Stimulated activated CD8-positive, alpha-beta memory T cell treated with anti-CD3 and anti-CD28 coated beads, Interleukin-4, amount 100 ng/mL, for 4 hours (primary cell): ENCODE measurements around the gene ASF1A.
A peak's percentile ranks its signal among the peaks of the same experiment; 100 is the strongest.
"Not testable (repeated sequence)": the region's sequence is repeated elsewhere in the genome, so short reads cannot be mapped to it uniquely, and the experiment has no call there.

ENCODE experiments used
- DNase-seq, 2 donors: peaks; one replicate each; pipeline ENCODE4 v3.0.0-alpha.2; 2020; ENCODE audit warnings: low read depth in 2 of 2, low spot score in 1 of 2

ASF1A gene

DNA sequence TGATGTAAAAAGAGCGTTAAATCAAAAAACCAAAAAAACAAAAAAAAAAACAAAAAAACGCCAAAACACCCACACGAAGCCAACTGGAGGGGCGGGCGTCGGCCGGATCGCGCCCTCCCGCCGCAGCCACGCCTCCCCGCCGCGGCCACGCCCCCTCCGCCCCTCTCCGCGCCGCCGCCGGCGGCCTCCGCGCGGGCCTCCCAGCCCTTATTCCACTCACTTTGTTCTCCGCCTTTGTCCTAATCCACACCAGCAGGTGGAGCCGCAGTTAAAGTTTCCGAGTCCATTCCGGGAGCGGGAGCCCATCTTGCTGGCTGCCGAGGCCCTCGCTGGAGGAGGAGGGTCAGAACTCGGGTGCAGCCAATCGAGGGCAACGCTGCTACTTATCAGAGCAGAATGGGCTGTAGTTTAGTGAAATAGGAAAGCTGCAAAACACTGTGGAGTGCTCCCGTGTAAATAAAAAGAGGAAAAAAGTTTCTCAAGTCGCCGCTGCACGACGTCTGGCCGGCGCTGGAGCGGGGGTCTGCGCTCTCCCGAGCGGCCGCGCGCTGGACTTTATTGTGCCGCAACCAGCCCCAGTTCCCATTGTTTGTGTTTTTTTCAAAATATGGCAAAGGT, at the start of gene ASF1A:
Gene ASF1A, plus strand, starts transcription at position 346 of the 618 bp plus-strand sequence. Its CDS starts 262 bp downstream, at position 608.
- DNase-seq, result peak; percentile 79 to 85

GRCh38 chr6:118844915-118845314, 49.0 kb upstream of the ASF1A start:
- no peak for DNase-seq

GRCh38 chr6:118853408-118853807, 40.5 kb upstream of the ASF1A start:
- DNase-seq, result no peak

DNA sequence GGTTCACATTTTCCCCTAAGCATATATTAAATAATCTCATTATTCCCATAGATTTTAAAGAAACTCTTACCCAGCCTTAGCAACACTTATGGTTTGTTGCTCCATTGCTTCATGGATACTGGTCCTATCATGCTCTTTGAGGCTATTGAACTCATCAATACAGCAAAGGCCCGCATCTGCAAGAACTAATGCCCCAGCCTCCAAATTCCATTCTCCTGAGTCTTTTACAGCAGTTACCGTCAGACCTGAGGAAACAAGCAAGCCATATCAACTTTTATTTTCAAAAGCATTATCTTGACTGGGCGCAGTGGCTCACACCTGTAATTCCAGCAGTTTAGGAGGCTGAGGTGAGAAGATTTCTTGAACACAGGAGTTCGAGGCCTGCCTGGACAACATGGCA, 37.7 kb upstream of the ASF1A start:
- DNase-seq, result no peak

DNA sequence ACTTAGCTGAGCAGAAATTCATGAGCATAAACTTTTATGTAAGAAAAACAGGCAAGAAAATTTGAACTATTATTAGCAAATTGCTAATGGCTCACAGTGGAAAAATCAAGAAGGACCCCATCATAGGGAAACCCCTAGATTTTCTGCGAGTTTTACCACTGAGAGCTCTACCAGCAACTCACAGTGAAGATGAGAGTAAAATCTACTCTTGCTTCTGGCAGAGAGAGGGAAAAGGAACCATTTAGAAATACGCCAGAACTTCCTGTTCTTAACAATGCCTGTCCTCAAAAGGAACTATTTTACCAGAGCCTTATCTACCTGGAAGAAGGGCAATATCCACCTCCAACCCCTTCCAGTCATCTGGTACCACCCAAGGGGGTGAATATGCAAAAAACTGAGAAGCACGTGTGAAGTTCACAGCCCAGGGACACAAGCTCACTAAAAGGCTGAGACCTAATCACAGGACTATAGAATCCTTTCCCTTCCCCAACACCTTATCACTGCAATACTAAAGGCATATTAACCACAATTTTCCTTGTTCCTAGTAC, 34.4 kb upstream of the ASF1A start:
- DNase-seq, result no peak

GRCh38 chr6:118860363-118860762, 33.6 kb upstream of the ASF1A start:
- DNase-seq, result no peak

DNA sequence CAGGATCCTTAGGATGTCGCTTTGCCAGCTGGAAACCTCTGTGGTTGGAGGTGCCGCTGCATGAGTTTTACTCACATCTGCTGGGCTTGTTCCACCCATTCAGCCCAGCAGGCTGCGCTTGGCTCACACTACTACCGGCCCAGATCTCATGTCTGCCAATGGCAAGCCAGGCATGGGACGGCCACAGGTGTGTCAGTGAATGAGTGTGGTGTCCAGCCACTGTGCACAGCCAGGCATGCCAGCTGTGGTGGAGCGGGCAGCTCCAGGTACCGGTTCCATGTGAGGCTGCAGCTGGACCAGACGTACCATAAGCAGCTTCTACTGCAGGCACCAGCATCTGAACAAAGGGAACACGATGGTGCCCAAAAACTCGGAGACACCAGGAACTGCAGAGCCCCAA, 33.1 kb upstream of the ASF1A start:
- DNase-seq, result no peak

DNA sequence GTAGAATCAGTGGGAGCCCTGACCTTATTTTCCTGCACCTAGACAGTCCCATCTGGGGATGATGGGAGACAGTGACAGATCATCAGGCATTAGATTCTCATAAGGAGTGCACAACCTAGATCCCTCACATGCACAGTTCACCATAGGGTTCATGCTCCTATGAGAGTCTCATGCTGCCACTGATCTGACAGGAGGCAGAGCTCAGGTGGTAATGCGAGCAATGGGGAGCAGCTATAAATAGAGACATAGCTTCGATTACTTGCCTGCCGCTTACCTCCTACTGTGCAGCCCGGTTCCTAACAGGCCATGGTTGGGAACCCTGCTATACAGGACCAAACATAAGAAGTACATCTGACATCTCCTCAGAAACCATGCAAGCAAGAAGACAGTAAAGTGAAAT, 31.5 kb upstream of the ASF1A start:
- DNase-seq, result no peak

DNA sequence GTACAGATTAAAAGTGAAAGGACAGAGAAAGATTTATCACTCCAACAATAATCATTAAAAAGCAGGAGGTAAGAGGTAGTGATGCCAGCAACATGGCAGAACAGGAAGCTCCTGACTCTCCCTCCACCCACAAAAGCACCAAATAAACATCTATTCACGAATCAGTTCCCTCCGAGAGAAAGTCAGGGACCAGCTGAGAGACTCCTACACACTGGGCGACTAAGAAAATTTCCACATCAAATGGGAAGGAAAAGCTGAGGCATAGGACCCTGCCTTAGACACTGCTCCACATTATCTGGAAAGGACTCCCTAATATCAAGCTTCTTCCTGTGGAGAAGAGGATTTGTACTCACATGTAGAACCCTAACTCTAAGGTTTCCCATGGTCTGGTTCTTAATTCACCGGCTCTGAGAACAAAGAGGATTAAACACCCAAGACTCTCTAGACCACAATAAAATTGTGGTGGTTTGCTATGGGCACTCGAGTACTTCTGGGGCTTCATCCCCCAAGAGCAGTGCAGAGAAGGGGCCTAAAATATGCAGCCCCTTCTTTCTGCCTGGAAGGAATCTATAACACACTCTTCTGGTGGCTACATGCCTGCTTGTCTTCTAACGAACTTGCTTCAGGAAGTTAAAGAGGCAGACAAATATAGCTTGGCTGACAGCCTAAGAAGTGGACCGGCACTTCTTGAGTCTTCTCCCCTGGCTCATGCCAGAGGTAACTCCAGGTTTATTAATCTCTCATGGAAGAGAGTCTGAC, 29.4 kb upstream of the ASF1A start:
- no peak for DNase-seq

DNA sequence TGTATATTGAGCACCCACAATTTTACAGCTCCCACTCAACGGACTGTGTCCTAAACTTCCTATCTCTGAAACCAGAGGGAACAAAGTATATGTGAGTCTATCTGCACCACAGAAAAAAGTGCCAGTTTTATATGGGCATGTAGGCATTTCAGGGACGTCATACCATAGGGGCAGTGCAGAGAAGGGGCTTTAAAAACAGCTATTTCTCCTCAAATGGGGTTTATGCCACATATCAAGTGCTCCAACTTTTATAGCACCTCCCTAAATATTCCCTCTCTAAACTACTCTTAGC, 28.9 kb upstream of the ASF1A start:
- no peak for DNase-seq

GRCh38 chr6:118867181-118867580, 26.8 kb upstream of the ASF1A start:
- DNase-seq, result no peak

GRCh38 chr6:118868901-118869300, 25.1 kb upstream of the ASF1A start:
- not testable (repeated sequence) for DNase-seq

- DNase-seq, result no peak
These were observed 24.6 kb upstream of the ASF1A start for GRCh38 chr6:118869350-118869749.

GRCh38 chr6:118869894-118870589, 23.9 kb upstream of the ASF1A start:
- DNase-seq, result no peak

DNA sequence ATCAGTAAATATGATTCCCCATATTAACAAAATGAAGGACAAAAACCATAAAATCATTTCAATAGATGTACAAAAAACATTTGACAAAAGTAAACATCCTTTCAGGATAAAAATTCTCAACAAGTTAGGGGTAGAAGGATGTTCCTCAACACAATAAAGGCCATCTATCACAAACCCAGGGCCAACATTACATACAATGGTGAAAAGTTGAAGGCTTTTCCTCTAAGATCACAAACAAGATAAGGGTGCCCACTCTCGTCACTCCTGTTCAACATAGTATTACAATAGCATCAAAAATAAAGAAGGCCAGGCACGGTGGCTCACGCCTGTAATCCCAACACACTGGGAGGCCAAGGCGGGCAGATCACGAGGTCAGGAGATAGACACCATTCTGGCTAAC, 22.6 kb upstream of the ASF1A start:
- no peak for DNase-seq

DNA sequence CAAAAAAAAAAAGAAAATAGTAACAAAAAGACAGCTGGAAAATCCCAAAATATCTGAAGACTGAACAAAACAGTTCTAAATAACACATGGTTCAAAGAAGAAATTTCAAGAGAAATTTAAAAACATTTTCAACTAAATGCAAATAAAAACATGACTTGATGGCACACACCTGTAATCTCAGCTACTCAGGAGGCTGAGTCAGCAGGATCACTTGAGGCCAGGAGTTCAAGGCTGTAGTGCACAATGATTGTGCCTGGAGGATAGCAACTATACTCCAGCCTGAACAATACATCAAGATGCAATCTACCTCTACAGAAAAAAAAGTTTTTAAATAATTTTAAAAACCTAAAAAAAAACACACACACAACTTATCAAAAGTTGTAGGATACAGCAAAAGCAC, 21.6 kb upstream of the ASF1A start:
- no peak for DNase-seq

DNA sequence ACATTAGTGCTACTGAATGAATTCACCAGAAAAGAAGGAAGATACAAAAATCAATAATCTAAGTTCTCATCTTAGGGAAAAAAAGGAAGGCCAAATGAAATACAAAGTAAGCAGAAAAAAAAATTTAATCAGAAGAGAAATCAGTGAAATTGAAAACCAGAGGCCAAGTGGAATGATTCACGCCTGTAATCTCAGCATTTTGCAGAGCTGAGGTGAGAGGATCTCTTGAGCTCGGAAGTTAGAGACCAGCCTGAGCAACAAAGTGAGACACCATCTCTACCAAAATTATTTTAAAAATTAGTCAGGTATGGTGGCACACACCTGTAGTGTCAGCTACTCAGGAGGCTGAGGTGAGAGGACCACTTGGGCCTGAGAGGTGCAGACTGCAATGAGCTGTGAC, 21.2 kb upstream of the ASF1A start:
- no peak for DNase-seq

DNA sequence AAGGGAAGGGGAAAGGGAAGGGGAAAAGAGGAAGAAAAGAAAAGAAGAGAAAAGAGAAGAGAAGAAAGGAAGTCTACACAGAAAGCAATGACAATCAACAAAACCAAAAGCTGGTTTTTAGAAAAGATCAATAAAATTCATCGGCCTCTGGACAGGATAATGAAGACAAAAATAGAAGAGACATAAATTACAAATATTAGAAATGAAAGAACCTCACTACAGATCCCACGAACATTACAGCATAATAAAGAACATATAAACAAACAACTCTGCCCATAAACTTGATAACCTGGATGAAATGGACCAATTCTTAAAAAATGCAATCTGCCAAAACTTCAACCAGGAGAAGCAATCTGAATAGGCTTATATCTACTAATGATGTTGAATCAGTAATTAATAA, 20.7 kb upstream of the ASF1A start:
- no peak for DNase-seq

DNA sequence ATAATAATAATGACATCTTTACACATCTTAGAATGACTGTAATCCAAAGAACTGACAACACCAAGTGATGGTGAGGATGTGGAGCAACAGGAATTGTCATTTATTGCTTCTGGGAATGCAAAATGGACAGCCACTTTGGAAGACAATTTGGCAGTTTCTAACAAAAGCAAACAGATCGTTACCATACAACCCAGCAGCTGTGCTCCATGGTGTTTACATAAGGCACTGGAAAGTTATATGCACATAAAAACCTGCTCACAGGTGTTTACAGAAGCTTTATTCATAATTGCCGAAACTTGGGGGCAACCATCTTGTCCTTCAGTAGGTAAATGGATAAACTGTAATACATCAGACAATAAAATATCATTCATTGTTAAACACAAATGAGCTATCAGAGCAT, 18.3 kb upstream of the ASF1A start:
- no peak for DNase-seq

GRCh38 chr6:118876198-118876597, 17.8 kb upstream of the ASF1A start:
- DNase-seq, result no peak

GRCh38 chr6:118876814-118877213, 17.1 kb upstream of the ASF1A start:
- DNase-seq, result no peak

- DNase-seq, result no peak
These were observed 16.1 kb upstream of the ASF1A start for GRCh38 chr6:118877806-118878205.
